ENCODE results near the gene PIGK. TPM values are rescaled to one million over a fixed set of nuclear protein-coding genes. Genes with fewer than 3 reads are reported as not detected.

Gene PIGK
- total and polyA plus RNA-seq, 2 donors (not counting 1 experiment from before 2014, with no cell fraction given), result 3.1 to 14.9 TPM

DNA sequence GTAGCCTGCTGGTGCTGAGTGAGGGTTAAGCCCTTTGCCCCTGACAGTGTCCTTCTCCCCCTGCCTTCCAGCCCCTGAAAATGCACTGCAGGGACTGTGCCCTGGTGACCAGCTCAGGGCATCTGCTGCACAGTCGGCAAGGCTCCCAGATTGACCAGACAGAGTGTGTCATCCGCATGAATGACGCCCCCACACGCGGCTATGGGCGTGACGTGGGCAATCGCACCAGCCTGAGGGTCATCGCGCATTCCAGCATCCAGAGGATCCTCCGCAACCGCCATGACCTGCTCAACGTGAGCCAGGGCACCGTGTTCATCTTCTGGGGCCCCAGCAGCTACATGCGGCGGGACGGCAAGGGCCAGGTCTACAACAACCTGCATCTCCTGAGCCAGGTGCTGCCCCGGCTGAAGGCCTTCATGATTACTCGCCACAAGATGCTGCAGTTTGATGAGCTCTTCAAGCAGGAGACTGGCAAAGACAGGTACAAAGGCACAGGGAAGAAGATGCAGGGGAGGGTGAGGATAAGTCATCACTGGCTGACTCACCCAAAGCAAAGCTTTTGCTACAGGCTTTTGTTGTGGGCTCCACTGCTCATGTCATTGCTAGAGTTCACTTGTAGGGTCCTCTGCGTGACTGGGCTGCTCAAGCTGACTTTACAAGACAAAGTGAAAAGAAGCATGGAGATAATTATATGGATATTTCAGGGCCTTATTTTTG is 174.9 kb downstream of the PIGK start:
- H3K9ac ChIP-seq (ENCODE audit: low read length), result no peak overlapping the region
- no peaks in the 10 kb centered on the region for H3K9me3 ChIP-seq (ENCODE audit: control extremely low read depth in 1 of 3, control insufficient read depth in 2 of 3, insufficient read depth in 1 of 3, low read length in 2 of 3)
- DNase-seq, result no peak
- Mint-ChIP-seq H3K27me3 (peaks cover 10% of the 10 kb centered on the region), H3K27ac (no peak overlapping the region), H3K4me1 (no peaks in the 10 kb centered on the region), H3K4me3 (no peak overlapping the region), H3K9me3 (ENCODE audit: insufficient read depth) (no peaks in the 10 kb centered on the region)
- no peaks in the 10 kb centered on the region for H4K20me1 ChIP-seq (ENCODE audit: control insufficient read depth, insufficient read depth, low read length, poor library complexity, severe bottlenecking)
- no peak overlapping the region for H2AFZ ChIP-seq (ENCODE audit: insufficient read depth, low read depth, low read length, poor library complexity, severe bottlenecking)
- no peak for ATAC-seq (ENCODE audit: low read depth)
- H3K36me3 ChIP-seq (replicated peaks in 1 of 2; ENCODE audit: control extremely low read depth in 1 of 2, control insufficient read depth in 1 of 2, extremely low read depth in 1 of 2, insufficient read depth in 2 of 2, low read length in 1 of 2), result no peaks in the 10 kb centered on the region
- H3K79me2 ChIP-seq (ENCODE audit: control insufficient read depth, insufficient read depth, low read length), result no peaks in the 10 kb centered on the region
- no peak overlapping the region for H3K4me3 ChIP-seq (ENCODE audit: control extremely low read depth in 1 of 5, extremely low read depth in 1 of 5, insufficient read depth in 1 of 5, low read depth in 2 of 5, low read length in 4 of 5)
- no peak overlapping the region for H3K4me2 ChIP-seq (replicated peaks; ENCODE audit: low read depth, low read length, poor library complexity, severe bottlenecking)
- H3K27me3 ChIP-seq (replicated peaks in 1 of 4; ENCODE audit: control extremely low read depth in 1 of 4, control insufficient read depth in 3 of 4, insufficient read depth in 4 of 4, low read length in 3 of 4), result no peaks in the 10 kb centered on the region
- intact Hi-C loops (cut with micrococcal nuclease), result no loop called here
- ChIA-PET CTCF (no interaction called here), POLR2A (no interaction called here)
- no peak overlapping the region for H3K27ac ChIP-seq (ENCODE audit: low read length in 2 of 2)
- no peaks in the 10 kb centered on the region for H3K4me1 ChIP-seq (ENCODE audit: control insufficient read depth in 2 of 2, insufficient read depth in 2 of 2, low read length in 2 of 2)
- no peak for TF ChIP-seq EZH2 (IDR thresholded peaks at IDR 0.05; ENCODE audit: borderline replicate concordance, insufficient read depth, low read depth, low read length, poor library complexity, severe bottlenecking)
- TF ChIP-seq, protein P1, sequence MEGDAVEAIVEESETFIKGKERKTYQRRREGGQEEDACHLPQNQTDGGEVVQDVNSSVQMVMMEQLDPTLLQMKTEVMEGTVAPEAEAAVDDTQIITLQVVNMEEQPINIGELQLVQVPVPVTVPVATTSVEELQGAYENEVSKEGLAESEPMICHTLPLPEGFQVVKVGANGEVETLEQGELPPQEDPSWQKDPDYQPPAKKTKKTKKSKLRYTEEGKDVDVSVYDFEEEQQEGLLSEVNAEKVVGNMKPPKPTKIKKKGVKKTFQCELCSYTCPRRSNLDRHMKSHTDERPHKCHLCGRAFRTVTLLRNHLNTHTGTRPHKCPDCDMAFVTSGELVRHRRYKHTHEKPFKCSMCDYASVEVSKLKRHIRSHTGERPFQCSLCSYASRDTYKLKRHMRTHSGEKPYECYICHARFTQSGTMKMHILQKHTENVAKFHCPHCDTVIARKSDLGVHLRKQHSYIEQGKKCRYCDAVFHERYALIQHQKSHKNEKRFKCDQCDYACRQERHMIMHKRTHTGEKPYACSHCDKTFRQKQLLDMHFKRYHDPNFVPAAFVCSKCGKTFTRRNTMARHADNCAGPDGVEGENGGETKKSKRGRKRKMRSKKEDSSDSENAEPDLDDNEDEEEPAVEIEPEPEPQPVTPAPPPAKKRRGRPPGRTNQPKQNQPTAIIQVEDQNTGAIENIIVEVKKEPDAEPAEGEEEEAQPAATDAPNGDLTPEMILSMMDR (IDR thresholded peaks at IDR 0.05), result no peak
- 96% methylated on average over 18 of the region's 20 CpGs for WGBS (ENCODE audit: insufficient coverage)

DNA sequence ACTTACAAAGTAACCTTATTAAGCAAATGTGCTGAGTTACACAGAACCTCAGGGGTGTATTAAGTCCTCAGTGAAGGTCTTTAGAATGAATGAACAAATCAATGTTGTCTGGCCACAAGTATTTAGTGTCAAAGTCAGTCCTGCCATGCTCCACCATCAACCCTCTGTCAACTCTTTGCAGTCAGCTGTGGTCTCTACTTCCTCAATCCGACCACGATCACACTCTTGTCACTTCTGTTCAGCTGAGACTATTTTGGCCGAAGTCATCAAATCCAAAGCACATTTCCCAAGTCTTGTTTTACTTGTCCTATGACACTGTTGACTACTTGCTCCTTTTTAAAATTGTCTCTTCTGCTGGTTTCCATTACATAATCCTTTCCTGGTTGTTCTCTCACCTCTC is 178.4 kb downstream of the PIGK start:
- H3K27me3 Mint-ChIP-seq, result peaks cover 3% of the 10 kb centered on the region
- intact Hi-C loops (cut with micrococcal nuclease), result no loop called here
- H3K4me2 ChIP-seq (replicated peaks; ENCODE audit: low read depth, low read length, poor library complexity, severe bottlenecking), result no peak overlapping the region
- no peak overlapping the region for H3K9ac ChIP-seq (ENCODE audit: low read length)
- no peaks in the 10 kb centered on the region for H3K36me3 ChIP-seq (replicated peaks in 1 of 2; ENCODE audit: control extremely low read depth in 1 of 2, control insufficient read depth in 1 of 2, extremely low read depth in 1 of 2, insufficient read depth in 2 of 2, low read length in 1 of 2)
- WGBS (ENCODE audit: insufficient coverage), result 6% methylated on average over 3 of the region's 3 CpGs
- TF ChIP-seq EZH2 (IDR thresholded peaks at IDR 0.05; ENCODE audit: borderline replicate concordance, insufficient read depth, low read depth, low read length, poor library complexity, severe bottlenecking), result no peak
- TF ChIP-seq, protein P1 (IDR thresholded peaks at IDR 0.05), result no peak
- H3K27ac Mint-ChIP-seq, result no peak overlapping the region
- H3K79me2 ChIP-seq (ENCODE audit: control insufficient read depth, insufficient read depth, low read length), result no peaks in the 10 kb centered on the region
- ChIA-PET POLR2A (no interaction called here), CTCF (no interaction called here)
- H4K20me1 ChIP-seq (ENCODE audit: control insufficient read depth, insufficient read depth, low read length, poor library complexity, severe bottlenecking), result no peaks in the 10 kb centered on the region
- no peak for DNase-seq
- no peak for ATAC-seq (ENCODE audit: low read depth)
- no peak overlapping the region for H3K4me3 ChIP-seq (ENCODE audit: control extremely low read depth in 1 of 5, extremely low read depth in 1 of 5, insufficient read depth in 1 of 5, low read depth in 2 of 5, low read length in 4 of 5)
- no peaks in the 10 kb centered on the region for H3K4me1 ChIP-seq (ENCODE audit: control insufficient read depth in 2 of 2, insufficient read depth in 2 of 2, low read length in 2 of 2)
- H2AFZ ChIP-seq (ENCODE audit: insufficient read depth, low read depth, low read length, poor library complexity, severe bottlenecking), result no peak overlapping the region
- H3K9me3 ChIP-seq (ENCODE audit: control extremely low read depth in 1 of 3, control insufficient read depth in 2 of 3, insufficient read depth in 1 of 3, low read length in 2 of 3), result peaks cover 0 to 5% (median 0%) of the 10 kb centered on the region in 3 donors
- H3K4me3 Mint-ChIP-seq, result no peak overlapping the region
- H3K27ac ChIP-seq (ENCODE audit: low read length in 2 of 2), result no peak overlapping the region
- H3K27me3 ChIP-seq (replicated peaks in 1 of 4; ENCODE audit: control extremely low read depth in 1 of 4, control insufficient read depth in 3 of 4, insufficient read depth in 4 of 4, low read length in 3 of 4), result no peaks in the 10 kb centered on the region
- no peaks in the 10 kb centered on the region for H3K4me1 Mint-ChIP-seq
- peaks cover 4% of the 10 kb centered on the region for H3K9me3 Mint-ChIP-seq (ENCODE audit: insufficient read depth)

Measured in B cell (primary cell).